H1 (cell line): ENCODE results near the gene OR51A4. TPM values are rescaled to one million over a fixed set of nuclear protein-coding genes. Genes with fewer than 3 reads are reported as not detected.

Experiments used
- CTCF ChIA-PET: fragments of 300-600 bp; sonication (Branson Sonifier 250); formaldehyde crosslinking; loops from one replicate; lab custom pipeline; 2021; ENCODE audit not compliant: partially characterized antibody; lab: Charles Lee
- POLR2A ChIA-PET: fragments of 300-600 bp; sonication (Branson Sonifier 250); formaldehyde crosslinking; loops from one replicate; lab custom pipeline; 2021; ENCODE audit warnings: inconsistent platforms; ENCODE audit not compliant: partially characterized antibody; lab: Charles Lee
- DNase-seq, 2 experiments: peaks; one replicate each; pipeline versions ENCODE4 v3.0.0 to v3.0.0-alpha.2; 2010 to 2022; ENCODE audit warnings: low spot score in 2 of 2, low read depth in 1 of 2, mixed read lengths in 1 of 2
- FAIRE-seq: peaks from 2 replicates; lab custom pipeline; 2011; peaks lifted over from hg19 to GRCh38; lab: Jason Lieb, UNC
- H2AFZ ChIP-seq: 2 replicates; pipeline ENCODE4 v1.8.1; 2012; ENCODE audit warnings: low read length, inconsistent platforms
- H2AK5ac ChIP-seq: 2 replicates; pipeline ENCODE4 v1.6.1; 2013; ENCODE audit warnings: low read depth, low read length
- H2BK120ac ChIP-seq: replicated peaks from 2 replicates; pipeline ENCODE3; 2013; ENCODE audit warnings: low read depth, low read length, inconsistent platforms
- H2BK12ac ChIP-seq: 2 replicates; pipeline ENCODE4 v1.6.1; 2013; ENCODE audit warnings: low read depth, low read length
- H2BK15ac ChIP-seq: 2 replicates; pipeline ENCODE4 v1.6.1; 2013; ENCODE audit warnings: low read length
- H2BK20ac ChIP-seq: 2 replicates; pipeline ENCODE4 v1.6.1; 2013; ENCODE audit warnings: low read length
- H2BK5ac ChIP-seq: 2 replicates; pipeline ENCODE4 v1.6.1; 2013; ENCODE audit warnings: low read depth, low read length
- H3K14ac ChIP-seq: 2 replicates; pipeline ENCODE4 v1.6.1; 2013; ENCODE audit warnings: inconsistent platforms; ENCODE audit not compliant: insufficient read length
- H3K18ac ChIP-seq: 2 replicates; pipeline ENCODE4 v1.6.1; 2013; ENCODE audit warnings: low read length; ENCODE audit errors: extremely low read depth
- H3K23ac ChIP-seq: 2 replicates; pipeline ENCODE4 v1.6.1; 2013; ENCODE audit warnings: inconsistent platforms; ENCODE audit not compliant: insufficient read length
- H3K23me2 ChIP-seq: 2 replicates; pipeline ENCODE4 v1.6.1; 2013; ENCODE audit warnings: low read depth, low read length
- H3K27ac ChIP-seq: 2 replicates; pipeline ENCODE4 v1.6.1; 2011; ENCODE audit warnings: low read depth, low read length, inconsistent platforms
- H3K27me3 ChIP-seq, 4 experiments: replicated peaks in 1 of 4; 1 replicate in 1 of 4; 2 replicates in 3 of 4; pipeline versions ENCODE4 v1.6.1 to v1.8.1; 2011 to 2013; ENCODE audit warnings: low read length in 3 of 4, mild to moderate bottlenecking in 3 of 4, inconsistent platforms in 2 of 4, mixed read lengths in 2 of 4, moderate library complexity in 1 of 4; ENCODE audit not compliant: control insufficient read depth in 3 of 4, insufficient read depth in 3 of 4; ENCODE audit errors: extremely low read depth in 1 of 4
- H3K36me3 ChIP-seq, 4 experiments: 2 replicates each; pipeline versions ENCODE4 v1.6.1 to v1.8.1; 2011 to 2013; ENCODE audit warnings: mild to moderate bottlenecking in 4 of 4, low read length in 3 of 4, moderate library complexity in 2 of 4, control low read depth in 1 of 4, inconsistent platforms in 1 of 4; ENCODE audit not compliant: insufficient read depth in 4 of 4, control insufficient read depth in 2 of 4
- H3K4ac ChIP-seq: replicated peaks from 2 replicates; pipeline ENCODE3; 2013; ENCODE audit warnings: low read length, low read depth, mixed read lengths, inconsistent platforms; ENCODE audit not compliant: insufficient read length
- H3K4me1 ChIP-seq, 4 experiments: replicated peaks in 1 of 4; 1 replicate in 1 of 4; 2 replicates in 3 of 4; pipeline versions ENCODE4 v1.6.1 to v1.8.1; 2011 to 2013; ENCODE audit warnings: low read length in 3 of 4, inconsistent platforms in 2 of 4, mixed read lengths in 1 of 4; ENCODE audit not compliant: insufficient read depth in 4 of 4, control insufficient read depth in 3 of 4
- H3K4me2 ChIP-seq, 2 experiments: 2 replicates each; pipeline versions ENCODE4 v1.6.1 to v1.8.1; 2011 to 2013; ENCODE audit warnings: low read depth in 2 of 2, low read length in 2 of 2, control low read depth in 1 of 2, inconsistent platforms in 1 of 2, mild to moderate bottlenecking in 1 of 2; ENCODE audit not compliant: insufficient read depth in 1 of 2
- H3K4me3 ChIP-seq, 4 experiments: fragments of 200-600, 300-600 bp in 1 of 4; sonication (generic), shearing (Covaris generic), sonication (Bioruptor Twin) in 1 of 4; 2 replicates each; pipeline versions ENCODE4 v1.5.1 to v1.8.1; 2011 to 2016; ENCODE audit warnings: low read length in 4 of 4, low read depth in 3 of 4, control low read depth in 2 of 4, inconsistent platforms in 2 of 4, mild to moderate bottlenecking in 2 of 4, mixed read lengths in 1 of 4, moderate library complexity in 1 of 4; ENCODE audit not compliant: insufficient read depth in 2 of 4; ENCODE audit errors: extremely low read depth in 1 of 4
- H3K56ac ChIP-seq: replicated peaks from 2 replicates; pipeline ENCODE3; 2013; ENCODE audit warnings: low read depth, mild to moderate bottlenecking, mixed read lengths, low read length, inconsistent platforms; ENCODE audit not compliant: insufficient read length
- H3K79me1 ChIP-seq: 2 replicates; pipeline ENCODE4 v1.6.1; 2013; ENCODE audit warnings: low read depth, low read length, control low read depth
- H3K79me2 ChIP-seq, 2 experiments: 2 replicates each; pipeline versions ENCODE4 v1.6.1 to v1.8.1; 2012 to 2013; ENCODE audit warnings: low read length in 2 of 2, mild to moderate bottlenecking in 2 of 2, inconsistent platforms in 1 of 2; ENCODE audit not compliant: insufficient read depth in 2 of 2, control insufficient read depth in 1 of 2
- H3K9ac ChIP-seq, 4 experiments: replicated peaks in 1 of 4; 1 replicate in 1 of 4; 2 replicates in 3 of 4; pipeline versions ENCODE4 v1.6.1 to v1.8.1; 2011 to 2013; ENCODE audit warnings: low read depth in 3 of 4, low read length in 3 of 4, control low read depth in 2 of 4, mild to moderate bottlenecking in 2 of 4, moderate library complexity in 2 of 4, inconsistent platforms in 1 of 4; ENCODE audit errors: extremely low read depth in 1 of 4
- H3K9me3 ChIP-seq, 2 experiments: 2 replicates each; pipeline versions ENCODE4 v1.6.1 to v1.8.1; 2012 to 2013; ENCODE audit warnings: mild to moderate bottlenecking in 2 of 2, moderate library complexity in 2 of 2, control low read depth in 1 of 2, inconsistent platforms in 1 of 2, low read depth in 1 of 2, low read length in 1 of 2, mixed read lengths in 1 of 2; ENCODE audit not compliant: insufficient read depth in 2 of 2
- H4K20me1 ChIP-seq, 2 experiments: replicated peaks in 1 of 2; 2 replicates each; pipeline versions ENCODE3 to v1.8.1; 2011 to 2013; ENCODE audit warnings: inconsistent platforms in 2 of 2, low read length in 2 of 2, mild to moderate bottlenecking in 1 of 2; ENCODE audit not compliant: insufficient read depth in 2 of 2, control insufficient read depth in 1 of 2
- H4K5ac ChIP-seq: 2 replicates; pipeline ENCODE4 v1.6.1; 2013; ENCODE audit warnings: low read length, low read depth, mixed read lengths, inconsistent platforms; ENCODE audit not compliant: insufficient read length
- H4K8ac ChIP-seq: 2 replicates; pipeline ENCODE4 v1.8.0; 2013; ENCODE audit warnings: mild to moderate bottlenecking, moderate library complexity, low read length, inconsistent platforms; ENCODE audit not compliant: insufficient read depth; ENCODE audit errors: extremely low read depth
- H4K91ac ChIP-seq: replicated peaks from 2 replicates; pipeline ENCODE3; 2013; ENCODE audit warnings: low read length, mixed read lengths, inconsistent platforms; ENCODE audit not compliant: insufficient read length
- WGBS, 2 experiments: shearing (Covaris generic) in 1 of 2; methylation state at CpG; one replicate each; pipeline versions ENCODE4 v1.1.6 to v1.1.7; 2013 to 2015; ENCODE audit warnings: low lambda C conversion rate in 2 of 2, mixed read lengths in 2 of 2, inconsistent platforms in 1 of 2, low coverage in 1 of 2, missing lambda C conversion rate in 1 of 2; ENCODE audit not compliant: insufficient replicate concordance in 2 of 2, insufficient coverage in 1 of 2, insufficient read length in 1 of 2; ENCODE audit errors: extremely low coverage in 1 of 2, missing lambda C conversion rate in 1 of 2; 5-methylcytosine and 5-hydroxymethylcytosine counted together
- polyA plus RNA-seq, 7 experiments: library from polyadenylated mRNA; depleted of rRNA in 3 of 7; stranded (reverse) in 5 of 7; unstranded in 2 of 7; fragments of >200 nt in 5 of 7; fragments of 200-250 nt in 2 of 7; gene quantifications; 1 replicate in 5 of 7; 2 replicates in 1 of 7; 4 replicates in 1 of 7; pipeline versions ENCODE4 v1.2.1 to v1.2.3, GENCODE V29; 2011 to 2013; ENCODE audit warnings: missing spikeins in 2 of 7, mixed read lengths in 2 of 7
- total RNA-seq: library from RNA; stranded (reverse); fragmentation: NEBNext Ultra II Directional; extraction: Animal tissue kit (Norgen Biotek cat#: 25700); gene quantifications from 2 replicates; pipeline ENCODE4 v1.2.1, GENCODE V29; 2021

Gene OR51A4
- total and polyA plus RNA-seq, 2 of the 8 experiments (the other 6 are each of a cell fraction or from before 2014, with no cell fraction given) = not detected

DNA sequence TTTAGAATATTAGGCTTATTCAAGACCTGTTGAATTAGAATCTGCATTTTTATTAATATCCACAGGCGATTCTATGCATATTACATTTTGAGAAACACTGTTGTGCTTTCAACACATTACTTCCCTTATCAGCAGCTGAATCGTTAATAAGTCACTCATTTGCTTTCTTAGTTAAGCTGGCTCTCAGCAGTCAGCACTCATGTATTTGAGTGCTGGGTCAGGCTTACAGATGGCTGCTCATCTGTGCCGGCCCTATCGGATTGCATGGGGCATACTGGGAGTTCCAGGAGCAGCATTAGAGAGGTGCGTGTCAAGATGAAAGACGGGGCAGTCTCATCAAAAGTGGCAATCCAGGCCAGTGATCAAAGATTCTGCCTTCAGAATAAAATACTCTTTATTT lies 36.4 kb upstream of the OR51A4 start:
- ChIA-PET CTCF (interaction anchor here (1.0 kb wide), 1 partner anchor 14 kb away, joined by 4 read pairs; no protein-coding TSS in a partner anchor), POLR2A (no interaction called here)
- Histone ChIP-seq H3K36me3 (no peaks in the 10 kb centered on the region), H3K4me3 (no peak overlapping the region), H3K27ac (no peak overlapping the region), H3K4ac (no peak overlapping the region), H3K18ac (no peak overlapping the region), H3K9ac (no peak overlapping the region), H4K5ac (no peak overlapping the region), H3K27me3 (no peaks in the 10 kb centered on the region), H3K14ac (no peak overlapping the region), H3K4me2 (no peak overlapping the region), H3K23me2 (no peaks in the 10 kb centered on the region), H2AFZ (peak overlapping the region; percentile 8; the same call in 1 of the 2 replicates), H2BK5ac (no peak overlapping the region), H2BK20ac (no peak overlapping the region), H3K23ac (no peak overlapping the region), H2BK12ac (no peak overlapping the region), H3K9me3 (no peaks in the 10 kb centered on the region; a peak in 1 of 4 replicates), H2BK15ac (no peak overlapping the region), H3K79me1 (no peaks in the 10 kb centered on the region), H2AK5ac (no peak overlapping the region), H2BK120ac (no peak overlapping the region), H4K91ac (no peak overlapping the region), H3K56ac (no peak overlapping the region), H3K4me1 (no peaks in the 10 kb centered on the region), H4K20me1 (no peaks in the 10 kb centered on the region), H4K8ac (no peak overlapping the region), H3K79me2 (no peaks in the 10 kb centered on the region)
- WGBS, 2 experiments = 92% methylated on average over 6 of the region's 6 CpGs; no CpG with 5 or more reads in 1 of the 2 experiments
- DNase-seq (no peak), FAIRE-seq (no peak)
